Measurements from ENCODE around the gene STARD5. TPM values are rescaled to one million over a fixed set of nuclear protein-coding genes. Genes with fewer than 3 reads are reported as not detected.
"Not testable (repeated sequence)": the region's sequence is repeated elsewhere in the genome, so short reads cannot be mapped to it uniquely, and the experiment has no call there.

STARD5 gene
- total RNA-seq, 1 donor from 2014 or later: 4.6 TPM

DNA sequence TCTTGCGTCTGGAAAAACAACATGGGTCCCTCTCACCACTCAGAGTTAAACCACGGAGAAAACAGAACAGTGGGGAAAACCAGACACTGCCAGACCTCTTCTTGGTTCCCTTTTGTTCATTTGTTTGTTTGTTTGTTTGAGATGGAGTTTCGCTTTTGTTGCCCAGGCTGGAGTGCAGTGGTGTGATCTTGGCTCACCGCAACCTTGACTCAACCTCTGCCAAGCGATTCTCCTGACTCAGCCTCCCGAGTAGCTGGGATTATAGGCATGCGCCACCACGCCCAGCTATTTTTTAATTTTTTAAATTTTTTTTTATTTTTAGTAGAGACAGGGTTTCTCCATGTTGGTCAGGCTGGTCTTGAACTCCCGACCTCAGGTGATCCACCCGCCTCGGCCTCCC is 24.8 kb upstream of the STARD5 start:
- H3K27ac Mint-ChIP-seq; DNase-seq (ENCODE audit: low spot score); H3K4me3 Mint-ChIP-seq; intact Hi-C loops (cut with micrococcal nuclease); H3K27me3 Mint-ChIP-seq (ENCODE audit: insufficient read depth); H3K4me1 Mint-ChIP-seq (ENCODE audit: low read depth); H3K36me3 Mint-ChIP-seq (ENCODE audit: low read depth); H3K9me3 Mint-ChIP-seq: not testable (repeated sequence)

DNA sequence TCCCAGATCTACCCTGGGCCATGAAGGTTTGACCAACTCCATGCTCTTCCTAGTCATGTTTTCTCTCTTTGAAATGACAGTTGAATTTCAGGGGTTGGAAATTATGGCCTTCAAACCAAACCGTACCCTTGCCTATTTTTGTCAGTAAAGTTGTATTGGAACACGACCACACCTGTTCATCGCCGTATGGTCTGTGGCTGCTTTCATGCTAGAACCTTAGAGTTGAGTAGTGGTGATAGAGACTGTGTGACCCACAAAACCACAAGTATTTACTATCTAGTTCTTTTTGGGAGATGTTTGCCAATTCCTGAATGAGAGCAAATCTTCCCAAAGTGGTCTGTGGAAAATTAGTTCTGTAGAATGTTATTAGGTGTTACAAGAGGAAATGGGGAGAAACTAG is 24.0 kb upstream of the STARD5 start:
- no peak for DNase-seq (ENCODE audit: low spot score)
- intact Hi-C loops (cut with micrococcal nuclease): no loop called here
- Mint-ChIP-seq H3K27me3 (ENCODE audit: insufficient read depth) (peaks cover 5% of the 10 kb centered on the region), H3K4me3 (no peak overlapping the region), H3K27ac (no peak overlapping the region), H3K36me3 (ENCODE audit: low read depth) (no peaks in the 10 kb centered on the region), H3K4me1 (ENCODE audit: low read depth) (no peaks in the 10 kb centered on the region), H3K9me3 (no peaks in the 10 kb centered on the region)

DNA sequence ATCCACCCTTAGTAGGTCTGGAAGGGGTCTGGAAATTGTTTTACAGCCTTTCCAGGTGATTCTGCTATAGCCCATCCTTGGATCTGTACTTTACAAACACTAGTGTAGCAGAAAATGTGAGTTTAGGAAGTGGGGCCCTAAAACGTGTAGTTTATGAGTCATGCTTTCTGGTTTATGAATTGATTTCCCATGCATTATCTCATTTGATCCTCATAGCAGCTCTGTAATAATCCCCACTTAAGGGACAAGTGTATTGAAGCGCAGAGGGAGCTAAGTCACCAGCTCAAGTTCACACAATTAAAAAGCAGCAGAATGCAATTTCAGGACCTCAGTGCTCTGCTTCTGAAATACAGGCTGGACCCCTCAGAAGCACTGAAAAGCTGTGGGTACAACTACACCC is 22.7 kb upstream of the STARD5 start:
- Mint-ChIP-seq H3K27ac (no peak overlapping the region), H3K9me3 (no peaks in the 10 kb centered on the region), H3K27me3 (ENCODE audit: insufficient read depth) (peaks cover 7% of the 10 kb centered on the region), H3K4me1 (ENCODE audit: low read depth) (no peaks in the 10 kb centered on the region), H3K4me3 (no peak overlapping the region), H3K36me3 (ENCODE audit: low read depth) (no peaks in the 10 kb centered on the region)
- intact Hi-C loops (cut with micrococcal nuclease): no loop called here
- DNase-seq (ENCODE audit: low spot score): no peak

DNA sequence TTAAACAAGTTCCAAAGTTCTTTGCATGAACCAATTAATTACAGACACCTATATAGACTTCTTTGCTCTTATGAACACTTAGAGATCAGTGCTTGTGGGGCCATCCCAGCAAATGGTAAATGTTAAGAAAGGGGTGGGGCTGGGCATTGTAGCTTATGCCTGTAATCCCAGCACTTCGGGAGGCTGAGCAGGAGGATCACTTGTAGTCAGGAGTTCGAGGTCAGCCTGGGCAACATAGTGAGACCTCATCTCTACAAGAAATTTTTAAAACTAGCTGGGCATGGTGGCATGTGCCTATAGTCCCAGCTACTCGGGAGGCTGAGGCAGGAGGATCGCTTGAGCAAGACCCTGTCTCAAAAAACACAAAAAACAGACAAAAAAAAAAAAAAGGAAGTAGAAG is 19.4 kb upstream of the STARD5 start:
- Mint-ChIP-seq H3K4me1 (ENCODE audit: low read depth) (no peaks in the 10 kb centered on the region), H3K4me3 (no peak overlapping the region), H3K9me3 (no peaks in the 10 kb centered on the region), H3K27me3 (ENCODE audit: insufficient read depth) (peaks cover 17% of the 10 kb centered on the region), H3K27ac (no peak overlapping the region), H3K36me3 (ENCODE audit: low read depth) (no peaks in the 10 kb centered on the region)
- DNase-seq (ENCODE audit: low spot score): no peak
- intact Hi-C loops (cut with micrococcal nuclease): no loop called here

DNA sequence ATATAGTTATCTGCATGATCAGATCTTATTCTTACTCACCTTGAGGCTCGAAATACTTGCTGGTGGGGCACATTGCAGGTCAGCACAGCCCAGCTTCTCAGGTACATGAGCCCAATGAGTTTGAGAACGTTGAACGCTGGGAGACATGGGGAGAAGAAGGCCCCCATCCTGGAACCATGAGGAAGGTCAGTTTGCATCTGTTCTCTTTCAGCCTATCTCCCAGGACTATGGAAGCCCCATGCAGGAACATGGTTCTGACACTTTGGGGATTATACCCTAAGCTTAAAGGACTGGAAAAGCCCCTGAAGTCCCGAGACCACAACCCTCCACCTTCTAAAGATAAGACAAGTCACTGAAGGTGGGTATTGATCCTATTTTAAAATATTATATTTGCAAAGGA is 17.4 kb upstream of the STARD5 start:
- DNase-seq (ENCODE audit: low spot score): no peak
- Mint-ChIP-seq H3K4me3 (no peak overlapping the region), H3K4me1 (ENCODE audit: low read depth) (no peaks in the 10 kb centered on the region), H3K36me3 (ENCODE audit: low read depth) (no peaks in the 10 kb centered on the region), H3K9me3 (no peaks in the 10 kb centered on the region), H3K27ac (no peak overlapping the region), H3K27me3 (ENCODE audit: insufficient read depth) (peaks cover 17% of the 10 kb centered on the region)
- intact Hi-C loops (cut with micrococcal nuclease): no loop called here

DNA sequence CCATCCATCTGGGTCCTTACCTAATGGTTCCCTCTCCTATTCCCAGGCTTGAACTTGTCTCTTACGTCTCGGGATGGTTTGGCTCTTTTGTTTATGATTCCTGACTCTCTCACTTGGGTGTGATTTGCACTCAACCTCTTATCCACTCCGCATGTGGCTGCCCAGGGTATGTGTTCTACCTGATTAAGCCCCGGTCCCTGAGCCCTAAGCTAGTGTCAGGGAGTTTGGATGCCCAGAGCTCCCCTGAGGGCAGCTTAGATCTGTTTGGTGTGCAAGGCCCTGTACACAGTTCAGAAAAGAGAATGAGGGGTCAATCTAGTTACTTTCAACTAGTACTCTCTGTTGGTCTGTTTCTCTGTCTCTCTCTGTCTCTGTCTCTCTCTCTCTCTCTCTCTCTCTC is 15.9 kb upstream of the STARD5 start:
- intact Hi-C loops (cut with micrococcal nuclease): no loop called here
- Mint-ChIP-seq H3K27me3 (ENCODE audit: insufficient read depth) (peaks cover 17% of the 10 kb centered on the region), H3K4me1 (ENCODE audit: low read depth) (no peaks in the 10 kb centered on the region), H3K36me3 (ENCODE audit: low read depth) (no peaks in the 10 kb centered on the region), H3K4me3 (no peak overlapping the region), H3K27ac (no peak overlapping the region), H3K9me3 (no peaks in the 10 kb centered on the region)
- no peak for DNase-seq (ENCODE audit: low spot score)

DNA sequence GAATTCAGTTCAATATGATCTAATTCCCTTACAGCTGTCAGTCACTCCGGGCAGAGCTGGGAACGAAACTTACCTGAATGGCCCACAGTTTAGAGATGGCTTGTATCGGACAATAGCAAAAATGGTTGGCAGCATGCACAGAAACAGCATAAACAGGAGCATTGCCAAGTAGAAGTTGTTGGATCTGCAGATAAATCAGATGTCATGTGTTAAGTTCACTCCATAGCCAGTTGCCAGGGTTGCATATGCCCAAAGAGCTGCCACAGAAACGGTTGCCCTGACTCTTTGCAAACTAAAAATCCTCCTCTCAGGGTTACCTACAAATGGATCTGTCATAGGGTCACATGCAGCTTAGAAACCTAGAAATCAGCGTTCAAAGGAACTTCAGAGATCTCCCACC is 15.4 kb upstream of the STARD5 start:
- no peak overlapping the region for H3K27ac Mint-ChIP-seq
- H3K4me3 Mint-ChIP-seq: no peak overlapping the region
- intact Hi-C loops (cut with micrococcal nuclease): no loop called here
- no peaks in the 10 kb centered on the region for H3K4me1 Mint-ChIP-seq (ENCODE audit: low read depth)
- H3K9me3 Mint-ChIP-seq: no peaks in the 10 kb centered on the region
- H3K27me3 Mint-ChIP-seq (ENCODE audit: insufficient read depth): peaks cover 17% of the 10 kb centered on the region
- no peaks in the 10 kb centered on the region for H3K36me3 Mint-ChIP-seq (ENCODE audit: low read depth)
- DNase-seq (ENCODE audit: low spot score): no peak

DNA sequence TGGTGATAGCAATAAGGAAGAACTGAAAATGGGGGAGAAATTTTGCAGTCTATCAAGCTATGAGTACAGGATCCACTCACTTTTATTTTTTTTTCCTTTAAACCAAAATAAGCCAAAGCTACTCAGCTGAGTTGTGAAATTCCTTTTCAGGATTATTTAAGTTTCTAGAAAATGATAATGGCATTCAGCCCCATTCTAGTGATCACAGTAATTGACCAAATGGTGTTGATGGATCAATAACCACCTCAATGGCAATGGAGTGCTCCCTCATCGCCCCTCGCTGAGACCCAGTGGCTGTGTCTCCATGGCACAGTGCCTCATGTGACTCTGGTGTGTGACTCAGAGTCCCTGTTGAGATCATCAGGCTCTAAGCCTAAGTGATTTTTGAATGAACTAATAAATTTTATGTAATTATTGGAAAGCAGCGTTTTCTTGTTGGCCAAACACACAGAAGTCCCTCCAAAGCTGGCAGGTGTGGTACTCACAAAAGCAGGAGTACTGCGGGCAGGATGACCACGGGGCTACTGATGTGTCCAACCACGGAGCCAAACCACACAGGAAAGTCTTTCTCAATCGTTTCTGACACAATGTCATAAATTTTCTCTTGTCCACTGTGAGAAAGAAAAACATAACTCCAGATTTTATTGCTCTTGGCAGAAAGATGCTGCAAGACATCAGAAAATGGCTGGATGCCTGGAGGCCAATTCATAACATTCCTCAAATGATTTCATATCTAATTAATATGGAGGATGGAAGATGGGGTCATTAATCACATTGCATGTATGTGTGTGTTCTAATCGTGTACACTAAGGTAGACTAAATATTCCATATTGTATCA is 14.4 kb upstream of the STARD5 start:
- Mint-ChIP-seq H3K4me1 (ENCODE audit: low read depth) (no peaks in the 10 kb centered on the region), H3K9me3 (no peaks in the 10 kb centered on the region), H3K4me3 (no peak overlapping the region), H3K36me3 (ENCODE audit: low read depth) (no peaks in the 10 kb centered on the region), H3K27ac (no peak overlapping the region), H3K27me3 (ENCODE audit: insufficient read depth) (peaks cover 12% of the 10 kb centered on the region)
- intact Hi-C loops (cut with micrococcal nuclease): no loop called here
- DNase-seq (ENCODE audit: low spot score): no peak

DNA sequence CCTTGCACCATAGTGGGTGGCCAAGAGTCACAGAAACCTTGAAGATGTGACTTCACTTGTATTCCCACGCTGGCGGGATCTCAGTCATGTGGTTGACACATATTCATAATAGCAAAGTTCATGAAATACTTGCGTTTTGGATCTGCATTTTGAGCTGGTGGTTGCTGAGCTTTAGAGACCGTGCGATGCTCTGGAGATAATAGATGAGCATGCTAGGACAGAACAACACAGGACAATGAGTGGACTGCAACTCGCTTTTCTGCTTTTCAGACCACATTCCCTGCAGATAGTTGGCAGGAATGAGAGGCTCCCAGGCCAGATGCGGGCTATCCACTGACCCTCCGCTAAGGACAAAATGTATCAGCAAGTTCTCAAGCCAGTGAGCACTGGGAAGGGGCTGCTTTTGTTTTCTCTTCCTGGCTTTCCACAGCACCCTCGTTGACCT is 13.8 kb upstream of the STARD5 start:
- no peaks in the 10 kb centered on the region for H3K9me3 Mint-ChIP-seq
- H3K4me1 Mint-ChIP-seq (ENCODE audit: low read depth): no peaks in the 10 kb centered on the region
- no peak overlapping the region for H3K4me3 Mint-ChIP-seq
- intact Hi-C loops (cut with micrococcal nuclease): no loop called here
- no peak overlapping the region for H3K27ac Mint-ChIP-seq
- no peaks in the 10 kb centered on the region for H3K36me3 Mint-ChIP-seq (ENCODE audit: low read depth)
- no peak for DNase-seq (ENCODE audit: low spot score)
- H3K27me3 Mint-ChIP-seq (ENCODE audit: insufficient read depth): peaks cover 12% of the 10 kb centered on the region

DNA sequence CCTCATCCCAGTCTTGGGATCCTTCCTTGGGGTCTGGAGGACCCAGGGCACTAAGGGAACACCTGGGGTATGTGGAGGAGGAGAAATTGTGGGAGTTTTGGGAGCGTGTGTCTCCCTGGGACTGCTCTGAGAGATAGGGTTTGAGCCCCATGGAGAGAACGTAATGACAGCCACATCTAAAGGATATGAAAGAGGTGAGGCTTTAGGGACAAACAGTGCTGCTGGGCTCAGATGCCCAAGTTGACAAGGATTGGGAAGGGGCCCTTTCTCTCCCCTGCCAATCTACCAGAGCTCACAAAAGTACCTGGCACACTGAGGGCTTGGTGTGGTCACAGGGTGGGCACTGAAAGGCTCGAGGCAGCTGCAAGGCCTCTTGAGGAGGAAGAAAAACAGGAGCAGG is 13.3 kb upstream of the STARD5 start:
- no peaks in the 10 kb centered on the region for H3K4me1 Mint-ChIP-seq (ENCODE audit: low read depth)
- intact Hi-C loops (cut with micrococcal nuclease): no loop called here
- H3K9me3 Mint-ChIP-seq: no peaks in the 10 kb centered on the region
- no peak for DNase-seq (ENCODE audit: low spot score)
- H3K27ac Mint-ChIP-seq: no peak overlapping the region
- no peak overlapping the region for H3K4me3 Mint-ChIP-seq
- peaks cover 12% of the 10 kb centered on the region for H3K27me3 Mint-ChIP-seq (ENCODE audit: insufficient read depth)
- H3K36me3 Mint-ChIP-seq (ENCODE audit: low read depth): no peaks in the 10 kb centered on the region

DNA sequence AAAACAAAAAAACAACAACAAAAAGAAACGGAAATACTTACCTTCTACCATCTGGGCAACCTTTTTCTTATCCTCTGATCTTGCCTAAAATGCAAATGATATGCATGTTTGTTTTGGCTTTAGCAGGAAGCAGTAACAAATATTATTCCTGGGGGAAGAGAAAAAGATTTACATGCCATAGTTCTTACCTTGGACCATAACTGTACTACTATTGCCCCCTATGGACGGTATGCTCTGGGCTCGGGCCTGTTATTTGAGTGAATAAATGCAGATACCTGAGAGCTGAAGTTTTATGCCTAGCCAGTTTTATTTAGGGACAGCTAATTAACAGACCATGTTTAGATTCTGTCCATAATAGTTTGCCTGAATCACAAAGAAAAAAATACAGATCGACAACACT is 12.6 kb upstream of the STARD5 start:
- intact Hi-C loops (cut with micrococcal nuclease): loop anchor here (1.0 kb wide), 1 partner anchor 61 kb away; no protein-coding TSS in a partner anchor
- H3K36me3 Mint-ChIP-seq (ENCODE audit: low read depth): no peaks in the 10 kb centered on the region
- H3K27me3 Mint-ChIP-seq (ENCODE audit: insufficient read depth): peaks cover 9% of the 10 kb centered on the region
- H3K4me1 Mint-ChIP-seq (ENCODE audit: low read depth): no peaks in the 10 kb centered on the region
- no peak for DNase-seq (ENCODE audit: low spot score)
- H3K9me3 Mint-ChIP-seq: no peaks in the 10 kb centered on the region
- H3K4me3 Mint-ChIP-seq: no peak overlapping the region
- no peak overlapping the region for H3K27ac Mint-ChIP-seq

DNA sequence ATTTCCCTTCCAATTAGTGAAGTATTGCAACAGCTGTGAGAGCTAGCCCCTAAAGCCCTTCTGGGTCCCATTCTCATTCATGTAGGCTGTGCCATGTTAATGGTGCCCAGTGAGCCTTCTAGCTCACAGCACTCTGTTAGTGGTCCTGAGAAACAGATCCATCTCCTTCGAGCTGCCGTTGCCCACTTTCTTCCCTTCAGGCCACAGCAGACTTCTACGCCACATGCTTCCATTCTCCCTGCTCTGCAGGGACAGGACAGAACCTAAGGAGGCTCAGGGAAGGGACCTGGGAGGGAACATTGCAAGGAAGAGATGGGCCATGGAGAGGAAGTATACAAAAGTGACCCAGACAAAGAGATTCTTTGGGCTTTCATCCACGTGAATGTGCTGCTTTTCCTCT is 11.7 kb upstream of the STARD5 start:
- DNase-seq (ENCODE audit: low spot score): no peak
- Mint-ChIP-seq H3K27me3 (ENCODE audit: insufficient read depth) (peaks cover 5% of the 10 kb centered on the region), H3K9me3 (no peaks in the 10 kb centered on the region), H3K36me3 (ENCODE audit: low read depth) (no peaks in the 10 kb centered on the region), H3K4me3 (no peak overlapping the region), H3K4me1 (ENCODE audit: low read depth) (no peaks in the 10 kb centered on the region), H3K27ac (no peak overlapping the region)
- intact Hi-C loops (cut with micrococcal nuclease): loop anchor here (1.0 kb wide), 1 partner anchor 60 kb away; no protein-coding TSS in a partner anchor

DNA sequence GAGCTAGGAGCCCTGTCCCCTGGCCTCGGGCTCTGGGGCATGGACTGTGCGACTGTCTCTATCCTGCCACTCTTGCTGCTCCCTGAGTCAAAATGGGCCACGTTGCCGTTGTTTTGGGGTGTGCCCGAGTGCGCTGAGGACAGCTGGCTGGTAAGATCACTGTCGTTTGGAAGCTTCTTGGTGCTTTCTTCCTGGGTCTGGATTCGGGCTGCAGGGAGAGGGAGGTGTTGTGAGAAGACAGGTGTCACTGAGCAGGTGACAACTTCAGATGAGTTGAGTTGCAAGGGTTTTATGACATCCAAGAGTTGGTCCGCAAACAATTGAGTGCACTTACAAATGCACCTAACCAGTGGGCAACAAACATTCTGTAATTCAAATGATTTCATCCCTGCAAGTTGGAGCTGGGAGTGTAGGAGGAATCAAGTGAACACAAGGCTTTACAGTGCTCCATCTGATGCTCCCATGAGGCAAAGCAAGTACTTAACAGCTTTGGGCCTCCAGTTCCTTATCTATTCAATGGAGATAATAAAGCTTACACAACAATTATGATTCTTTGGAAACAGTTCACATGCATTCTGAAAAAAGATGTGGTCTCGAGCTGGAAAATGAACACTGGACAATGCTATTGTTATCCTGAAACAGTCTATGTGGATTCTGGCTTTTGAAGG is 11.0 kb upstream of the STARD5 start:
- no peaks in the 10 kb centered on the region for H3K36me3 Mint-ChIP-seq (ENCODE audit: low read depth)
- H3K4me3 Mint-ChIP-seq: no peak overlapping the region
- H3K4me1 Mint-ChIP-seq (ENCODE audit: low read depth): no peaks in the 10 kb centered on the region
- no peak for DNase-seq (ENCODE audit: low spot score)
- H3K27me3 Mint-ChIP-seq (ENCODE audit: insufficient read depth): peaks cover 5% of the 10 kb centered on the region
- H3K27ac Mint-ChIP-seq: no peak overlapping the region
- intact Hi-C loops (cut with micrococcal nuclease): no loop called here
- no peaks in the 10 kb centered on the region for H3K9me3 Mint-ChIP-seq

Measured in activated T-helper 1 cell treated with anti-CD3 and anti-CD28 coated beads, Interleukin-12 subunit alpha, Interleukin-12 subunit beta, Interleukin-2, Interleukin-4 antibody, amounts not matched to agents 30 ng/mL and 10 ng/mL and 1 ng/mL, durations not matched to agents 14 hours and 24 hours and 36 hours (primary cell).